Endothelial cell (in vitro differentiated cells): Measurements from ENCODE around the gene DGKB. TPM values are rescaled to one million over a fixed set of nuclear protein-coding genes. Genes with fewer than 3 reads are reported as not detected.

Experiments used
- DNase-seq: peaks from one replicate; pipeline ENCODE4 v3.0.0; 2021; ENCODE audit warnings: low spot score
- H3K27ac Mint-ChIP-seq: one replicate; pipeline ENCODE4 v1.8.0; 2021; ENCODE audit warnings: mixed read lengths, inconsistent platforms; ENCODE audit not compliant: unreplicated experiment
- H3K27me3 Mint-ChIP-seq: one replicate; pipeline ENCODE4 v1.8.0; 2021; ENCODE audit warnings: mild to moderate bottlenecking, moderate library complexity, mixed read lengths, inconsistent platforms; ENCODE audit not compliant: unreplicated experiment
- H3K36me3 Mint-ChIP-seq: one replicate; pipeline ENCODE4 v1.8.0; 2021; ENCODE audit warnings: mild to moderate bottlenecking, low read depth, mixed read lengths, inconsistent platforms; ENCODE audit not compliant: unreplicated experiment
- H3K4me1 Mint-ChIP-seq: one replicate; pipeline ENCODE4 v1.8.0; 2021; ENCODE audit warnings: mild to moderate bottlenecking, mixed read lengths, inconsistent platforms; ENCODE audit not compliant: unreplicated experiment
- H3K4me3 Mint-ChIP-seq: one replicate; pipeline ENCODE4 v1.8.0; 2021; ENCODE audit warnings: mild to moderate bottlenecking, mixed read lengths, inconsistent platforms; ENCODE audit not compliant: unreplicated experiment
- H3K9me3 Mint-ChIP-seq: one replicate; pipeline ENCODE4 v1.8.0; 2021; ENCODE audit warnings: mixed read lengths, inconsistent platforms; ENCODE audit not compliant: unreplicated experiment
- total RNA-seq: library from RNA; stranded (reverse); fragmentation: NEBNext Ultra II Directional; extraction: Animal tissue kit (Norgen Biotek cat#: 25700); gene quantifications from one replicate; pipeline ENCODE4 v1.2.1, GENCODE V29; 2021; ENCODE audit not compliant: unreplicated experiment
- TF ChIP-seq, protein P1 (sequence below): fragments of 200-600 bp; sonication (generic); IDR thresholded peaks from one replicate; pipeline ENCODE4 v1.5.0; 2021; ENCODE audit warnings: antibody characterized with exemption; ENCODE audit not compliant: unreplicated experiment

DGKB gene
- total RNA-seq, 1 donor from 2014 or later = 0.46 TPM

DNA sequence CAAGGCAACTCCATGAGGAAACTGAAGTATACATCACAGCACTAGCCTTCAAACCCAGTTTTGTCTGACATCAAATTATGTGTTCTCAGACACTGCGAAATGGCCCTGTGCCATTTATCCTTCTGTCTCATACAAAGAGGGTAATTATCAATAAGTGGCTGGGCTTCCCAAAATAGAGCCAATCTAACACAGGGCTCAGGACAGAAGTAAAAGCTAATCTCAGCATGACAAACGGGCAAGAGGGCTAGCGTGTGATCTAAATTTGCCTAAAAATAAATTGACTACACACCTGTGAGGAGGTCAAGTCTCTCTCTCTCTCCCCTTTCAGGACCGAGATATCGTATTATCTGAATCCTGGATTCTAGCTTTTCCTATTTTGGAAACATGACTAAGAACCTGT, 67.2 kb downstream of the DGKB start:
- H3K4me3 Mint-ChIP-seq = no peak overlapping the region
- no peaks in the 10 kb centered on the region for H3K27me3 Mint-ChIP-seq
- no peaks in the 10 kb centered on the region for H3K36me3 Mint-ChIP-seq
- H3K27ac Mint-ChIP-seq = no peak overlapping the region
- no peaks in the 10 kb centered on the region for H3K9me3 Mint-ChIP-seq
- DNase-seq = no peak
- no peaks in the 10 kb centered on the region for H3K4me1 Mint-ChIP-seq
- TF ChIP-seq, protein P1, sequence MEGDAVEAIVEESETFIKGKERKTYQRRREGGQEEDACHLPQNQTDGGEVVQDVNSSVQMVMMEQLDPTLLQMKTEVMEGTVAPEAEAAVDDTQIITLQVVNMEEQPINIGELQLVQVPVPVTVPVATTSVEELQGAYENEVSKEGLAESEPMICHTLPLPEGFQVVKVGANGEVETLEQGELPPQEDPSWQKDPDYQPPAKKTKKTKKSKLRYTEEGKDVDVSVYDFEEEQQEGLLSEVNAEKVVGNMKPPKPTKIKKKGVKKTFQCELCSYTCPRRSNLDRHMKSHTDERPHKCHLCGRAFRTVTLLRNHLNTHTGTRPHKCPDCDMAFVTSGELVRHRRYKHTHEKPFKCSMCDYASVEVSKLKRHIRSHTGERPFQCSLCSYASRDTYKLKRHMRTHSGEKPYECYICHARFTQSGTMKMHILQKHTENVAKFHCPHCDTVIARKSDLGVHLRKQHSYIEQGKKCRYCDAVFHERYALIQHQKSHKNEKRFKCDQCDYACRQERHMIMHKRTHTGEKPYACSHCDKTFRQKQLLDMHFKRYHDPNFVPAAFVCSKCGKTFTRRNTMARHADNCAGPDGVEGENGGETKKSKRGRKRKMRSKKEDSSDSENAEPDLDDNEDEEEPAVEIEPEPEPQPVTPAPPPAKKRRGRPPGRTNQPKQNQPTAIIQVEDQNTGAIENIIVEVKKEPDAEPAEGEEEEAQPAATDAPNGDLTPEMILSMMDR = no peak

DNA sequence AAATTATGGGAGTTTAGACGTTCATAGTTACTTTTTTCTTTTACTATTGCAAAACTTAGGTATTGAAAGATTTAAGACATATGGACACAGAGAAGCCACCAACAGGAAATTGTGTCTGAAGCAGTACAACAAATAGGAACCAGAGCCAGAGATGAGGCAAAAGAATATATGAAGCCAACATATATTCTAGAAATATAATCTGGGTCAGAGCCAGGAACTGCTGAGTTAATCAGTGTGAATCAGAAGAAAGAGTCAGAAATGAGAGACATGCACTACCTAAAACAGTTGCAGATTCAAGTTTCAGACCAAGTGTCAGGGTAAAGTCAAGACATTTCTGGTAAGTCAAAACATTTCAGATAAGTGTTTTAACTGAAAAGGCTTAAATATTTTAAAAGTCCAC, 67.7 kb downstream of the DGKB start:
- H3K9me3 Mint-ChIP-seq = no peaks in the 10 kb centered on the region

DNA sequence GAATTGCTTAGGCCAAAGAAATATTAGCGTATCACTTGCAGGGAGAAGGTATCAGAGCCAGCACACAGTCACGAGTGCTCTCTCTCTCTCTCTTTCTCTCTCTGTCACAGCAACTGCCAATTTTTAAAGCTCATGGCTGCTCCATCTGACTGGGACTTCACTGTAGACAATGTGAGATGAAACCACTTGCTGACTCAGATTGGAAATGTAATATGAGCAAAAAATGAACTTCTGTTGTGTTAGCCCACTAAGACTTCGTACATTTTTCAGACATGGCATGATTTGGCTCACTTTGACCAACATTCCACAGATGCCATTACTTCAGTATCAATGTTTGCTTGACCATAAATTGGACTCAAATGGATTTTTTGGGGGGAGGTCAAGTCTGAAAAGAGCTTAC, 68.1 kb downstream of the DGKB start:
- no peaks in the 10 kb centered on the region for H3K9me3 Mint-ChIP-seq
- TF ChIP-seq, protein P1 = no peak
- H3K36me3 Mint-ChIP-seq = no peaks in the 10 kb centered on the region
- H3K4me3 Mint-ChIP-seq = no peak overlapping the region
- no peak for DNase-seq
- no peak overlapping the region for H3K27ac Mint-ChIP-seq
- H3K4me1 Mint-ChIP-seq = no peaks in the 10 kb centered on the region
- no peaks in the 10 kb centered on the region for H3K27me3 Mint-ChIP-seq

More for the DNA sequence above, 67.7 kb downstream of the DGKB start:
- TF ChIP-seq, protein P1 = no peak
- no peak for DNase-seq
- Mint-ChIP-seq H3K27ac (no peak overlapping the region), H3K36me3 (no peaks in the 10 kb centered on the region), H3K27me3 (no peaks in the 10 kb centered on the region), H3K4me3 (no peak overlapping the region), H3K4me1 (no peaks in the 10 kb centered on the region)

DNA sequence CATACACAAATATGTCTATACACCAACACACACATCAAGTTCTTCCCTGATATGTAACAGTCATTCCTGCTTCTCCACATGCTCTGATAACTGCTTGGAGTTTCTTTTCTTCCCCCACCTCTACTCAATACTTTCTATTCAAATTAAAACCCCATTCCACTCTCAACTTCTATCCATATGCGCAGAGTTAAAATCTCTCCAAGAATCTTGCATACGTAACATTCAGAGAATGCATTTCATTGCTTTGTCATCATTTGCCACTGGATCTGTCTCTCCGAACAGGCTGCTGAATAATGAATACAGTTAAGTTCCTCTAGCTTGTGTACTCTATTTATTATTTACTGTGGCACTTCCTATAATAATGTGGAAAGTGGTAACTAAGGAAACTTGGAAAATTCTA, 68.8 kb downstream of the DGKB start:
- TF ChIP-seq, protein P1 = no peak
- DNase-seq = no peak
- Mint-ChIP-seq H3K27ac (no peak overlapping the region), H3K27me3 (no peaks in the 10 kb centered on the region), H3K9me3 (no peaks in the 10 kb centered on the region), H3K4me1 (no peaks in the 10 kb centered on the region), H3K36me3 (no peaks in the 10 kb centered on the region), H3K4me3 (no peak overlapping the region)

DNA sequence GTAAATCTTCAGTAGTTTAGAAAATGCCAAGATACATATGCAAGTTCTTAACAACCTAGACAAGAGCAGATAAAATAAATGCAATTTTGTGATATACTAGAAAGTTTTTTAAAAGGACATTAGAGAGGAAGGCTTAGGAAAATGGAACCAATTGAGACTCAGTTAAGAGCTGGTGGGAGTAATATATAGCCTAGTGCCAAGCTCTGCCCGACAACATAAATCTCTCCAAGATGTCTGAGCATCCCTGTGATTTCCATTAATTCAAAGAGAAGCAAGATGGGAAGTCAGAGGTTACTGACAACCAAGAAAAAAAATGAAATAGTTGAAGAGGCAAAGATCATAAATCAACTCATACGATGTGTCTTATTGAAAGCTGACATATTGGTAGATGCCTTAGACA, 74.5 kb downstream of the DGKB start:
- no peak for DNase-seq
- H3K36me3 Mint-ChIP-seq = no peaks in the 10 kb centered on the region
- H3K27me3 Mint-ChIP-seq = no peaks in the 10 kb centered on the region
- no peaks in the 10 kb centered on the region for H3K4me1 Mint-ChIP-seq
- TF ChIP-seq, protein P1 = no peak
- H3K9me3 Mint-ChIP-seq = no peaks in the 10 kb centered on the region
- no peak overlapping the region for H3K27ac Mint-ChIP-seq
- no peak overlapping the region for H3K4me3 Mint-ChIP-seq
